Mesenchymal stem cell (in vitro differentiated cells and primary cell): ENCODE results near the gene NFATC3.

Experiments
- DNase-seq: peaks from one replicate; pipeline ENCODE4 v3.0.0-alpha.2; 2013
- H2AFZ ChIP-seq: one replicate; pipeline ENCODE4 v1.6.1; 2013; ENCODE audit warnings: low read depth, mild to moderate bottlenecking, control low read depth, inconsistent platforms, low read length, moderate library complexity
- H2AK5ac ChIP-seq: 2 replicates; pipeline ENCODE4 v1.6.1; 2013; ENCODE audit warnings: low read length, moderate library complexity, mild to moderate bottlenecking, inconsistent platforms; ENCODE audit not compliant: severe bottlenecking
- H2BK120ac ChIP-seq: one replicate; pipeline ENCODE4 v1.6.1; 2013; ENCODE audit warnings: low read depth, mild to moderate bottlenecking, inconsistent platforms, low read length, moderate library complexity
- H2BK12ac ChIP-seq, 2 experiments: one replicate each; pipeline ENCODE4 v1.6.1; 2013; ENCODE audit warnings: inconsistent platforms in 2 of 2, low read length in 2 of 2, mild to moderate bottlenecking in 2 of 2, moderate library complexity in 2 of 2, control low read depth in 1 of 2
- H2BK15ac ChIP-seq: one replicate; pipeline ENCODE4 v1.6.1; 2013; ENCODE audit warnings: mild to moderate bottlenecking, low read depth, inconsistent platforms; ENCODE audit not compliant: poor library complexity, severe bottlenecking
- H2BK5ac ChIP-seq: 2 replicates; pipeline ENCODE4 v1.6.1; 2013; ENCODE audit warnings: low read depth, mild to moderate bottlenecking, low read length, control low read depth, inconsistent platforms; ENCODE audit not compliant: poor library complexity, severe bottlenecking
- H3K14ac ChIP-seq, 2 experiments: one replicate each; pipeline ENCODE4 v1.6.1; 2013; ENCODE audit warnings: inconsistent platforms in 2 of 2, low read length in 2 of 2, control low read depth in 1 of 2, mild to moderate bottlenecking in 1 of 2, moderate library complexity in 1 of 2
- H3K18ac ChIP-seq, 2 experiments: one replicate each; pipeline ENCODE4 v1.6.1; 2013; ENCODE audit warnings: inconsistent platforms in 2 of 2, low read length in 2 of 2, control low read depth in 1 of 2, low read depth in 1 of 2, mild to moderate bottlenecking in 1 of 2
- H3K23ac ChIP-seq, 2 experiments: one replicate each; pipeline ENCODE4 v1.6.1; 2013; ENCODE audit warnings: inconsistent platforms in 2 of 2, low read length in 2 of 2, mild to moderate bottlenecking in 2 of 2, moderate library complexity in 2 of 2, control low read depth in 1 of 2
- H3K27ac ChIP-seq: 2 replicates; pipeline ENCODE4 v1.5.1; 2013; ENCODE audit warnings: mild to moderate bottlenecking, moderate library complexity, low read length, control low read depth, inconsistent platforms; ENCODE audit not compliant: poor library complexity, severe bottlenecking
- H3K27me3 ChIP-seq, 2 experiments: 2 replicates each; pipeline versions ENCODE4 v1.6.1 to v1.7.0; 2013; ENCODE audit warnings: low read length in 2 of 2, mild to moderate bottlenecking in 2 of 2, moderate library complexity in 2 of 2, control low read depth in 1 of 2, inconsistent platforms in 1 of 2; ENCODE audit not compliant: control insufficient read depth in 1 of 2, insufficient read depth in 1 of 2
- H3K36me3 ChIP-seq, 2 experiments: 2 replicates each; pipeline versions ENCODE4 v1.6.1 to v1.7.0; 2013; ENCODE audit warnings: low read length in 2 of 2, control low read depth in 1 of 2, inconsistent platforms in 1 of 2, low read depth in 1 of 2, mild to moderate bottlenecking in 1 of 2; ENCODE audit not compliant: insufficient read depth in 2 of 2, control insufficient read depth in 1 of 2
- H3K4ac ChIP-seq, 2 experiments: one replicate each; pipeline ENCODE4 v1.6.1; 2013; ENCODE audit warnings: inconsistent platforms in 2 of 2, low read length in 2 of 2, mild to moderate bottlenecking in 2 of 2, moderate library complexity in 2 of 2, control low read depth in 1 of 2, low read depth in 1 of 2
- H3K4me1 ChIP-seq: 2 replicates; pipeline ENCODE4 v1.6.1; 2013; ENCODE audit warnings: low read depth, low read length, control low read depth; ENCODE audit not compliant: control insufficient read depth, insufficient read depth
- H3K4me2 ChIP-seq: 2 replicates; pipeline ENCODE4 v1.6.1; 2013; ENCODE audit warnings: low read length, mild to moderate bottlenecking, inconsistent platforms; ENCODE audit not compliant: poor library complexity, severe bottlenecking
- H3K4me3 ChIP-seq, 2 experiments: 2 replicates each; pipeline versions ENCODE4 v1.5.1 to v1.7.0; 2013; ENCODE audit warnings: low read length in 2 of 2, mild to moderate bottlenecking in 2 of 2, control low read depth in 1 of 2, low read depth in 1 of 2; ENCODE audit not compliant: insufficient read depth in 1 of 2
- H3K79me1 ChIP-seq: replicated peaks from 2 replicates; pipeline ENCODE4 v1.6.1; 2013; ENCODE audit warnings: mild to moderate bottlenecking, control low read depth, low read length, inconsistent platforms; ENCODE audit not compliant: poor library complexity, severe bottlenecking
- H3K9ac ChIP-seq: 2 replicates; pipeline ENCODE4 v1.7.0; 2013; ENCODE audit warnings: mild to moderate bottlenecking, low read length, moderate library complexity
- H3K9me3 ChIP-seq: 2 replicates; pipeline ENCODE4 v1.7.0; 2013; ENCODE audit warnings: mild to moderate bottlenecking, low read length; ENCODE audit not compliant: control insufficient read depth
- H4K8ac ChIP-seq: one replicate; pipeline ENCODE4 v1.6.1; 2013; ENCODE audit warnings: inconsistent platforms, mild to moderate bottlenecking, low read length, moderate library complexity
- H4K91ac ChIP-seq: one replicate; pipeline ENCODE4 v1.6.1; 2013; ENCODE audit warnings: mild to moderate bottlenecking, low read length, inconsistent platforms
- WGBS: methylation state at CpG from one replicate; pipeline ENCODE4 v1.1.7; 2013; ENCODE audit warnings: mixed read lengths; 5-methylcytosine and 5-hydroxymethylcytosine counted together

The NFATC3 gene

GRCh38 chr16:68093816-68094613 lies 8.8 kb downstream of the NFATC3 start:
- peak; percentile 77 for DNase-seq
- Histone ChIP-seq H3K9ac (peak overlapping the region; percentile 75), H3K4me1 (peaks cover 3% of the 10 kb centered on the region), H3K23ac (no peak overlapping the region), H3K18ac (no peak overlapping the region), H3K9me3 (no peaks in the 10 kb centered on the region), H2BK15ac (no peak overlapping the region), H3K27ac (no peak overlapping the region), H2AK5ac (no peak overlapping the region), H2BK5ac (no peak overlapping the region), H2BK12ac (no peak overlapping the region), H2BK120ac (no peak overlapping the region), H3K14ac (no peak overlapping the region), H3K27me3 (no peaks in the 10 kb centered on the region), H2AFZ (no peak overlapping the region), H4K91ac (no peak overlapping the region), H4K8ac (no peak overlapping the region), H3K79me1 (peaks cover 14% of the 10 kb centered on the region), H3K4me2 (no peak overlapping the region), H3K4me3 (no peak overlapping the region), H3K4ac (no peak overlapping the region), H3K36me3 (no peaks in the 10 kb centered on the region)
- 72% methylated on average over 3 of the region's 5 CpGs for WGBS

DNA sequence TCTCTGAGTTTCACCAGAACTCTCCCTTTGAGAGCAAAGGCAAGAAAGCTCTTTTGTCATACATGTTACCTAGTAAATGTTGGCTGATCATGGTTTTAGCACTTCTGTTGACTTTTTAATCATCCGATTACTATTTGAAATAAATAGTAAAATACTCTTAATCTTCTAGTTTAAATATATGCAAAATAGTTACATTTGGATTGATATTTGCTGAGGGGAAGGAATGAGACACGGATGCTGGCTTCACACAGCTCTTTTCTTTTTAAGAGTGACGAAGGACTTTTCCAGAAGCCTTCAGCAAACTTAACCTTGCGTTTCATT lies 9.4 kb downstream of the NFATC3 start:
- no peak overlapping the region for H3K14ac ChIP-seq
- no CpG with 5 or more reads among the region's 4 CpGs for WGBS
- no peak overlapping the region for H2BK12ac ChIP-seq
- no peak for DNase-seq
- H3K79me1 ChIP-seq, result peaks cover 16% of the 10 kb centered on the region
- H4K8ac ChIP-seq, result no peak overlapping the region
- peaks cover 3% of the 10 kb centered on the region for H3K4me1 ChIP-seq
- H4K91ac ChIP-seq, result no peak overlapping the region
- H3K4me3 ChIP-seq, result no peak overlapping the region
- H3K27ac ChIP-seq, result no peak overlapping the region
- H3K18ac ChIP-seq, result no peak overlapping the region
- peak overlapping the region; percentile 75 for H3K9ac ChIP-seq
- no peak overlapping the region for H2BK5ac ChIP-seq
- H3K9me3 ChIP-seq, result no peaks in the 10 kb centered on the region
- H2AK5ac ChIP-seq, result no peak overlapping the region
- H3K4me2 ChIP-seq, result no peak overlapping the region
- no peak overlapping the region for H2BK15ac ChIP-seq
- H2BK120ac ChIP-seq, result no peak overlapping the region
- no peak overlapping the region for H3K23ac ChIP-seq
- H3K27me3 ChIP-seq, result no peaks in the 10 kb centered on the region
- H3K4ac ChIP-seq, result no peak overlapping the region
- H3K36me3 ChIP-seq, result no peaks in the 10 kb centered on the region
- no peak overlapping the region for H2AFZ ChIP-seq

DNA sequence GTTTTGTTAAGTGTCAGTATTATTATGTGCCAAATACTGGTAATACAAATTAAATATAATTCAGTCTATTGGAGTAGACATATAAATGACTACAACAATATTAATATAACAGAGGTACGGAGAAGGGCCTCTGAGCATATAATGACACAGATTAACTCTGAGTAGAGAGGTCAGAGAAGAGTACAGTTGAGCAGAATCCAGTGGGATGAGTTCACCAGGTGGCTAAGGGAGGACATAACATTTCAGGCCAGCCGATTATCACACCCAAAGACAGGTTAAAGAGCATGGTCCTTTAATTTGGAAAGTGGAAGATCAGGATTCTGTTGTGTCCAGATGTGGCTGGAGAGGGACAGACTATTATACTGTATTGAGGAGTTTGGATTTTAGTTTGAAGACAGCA lies 11.3 kb downstream of the NFATC3 start:
- H3K27ac ChIP-seq, result no peak overlapping the region
- no peak overlapping the region for H4K8ac ChIP-seq
- H3K4me2 ChIP-seq, result no peak overlapping the region
- no peak overlapping the region for H3K23ac ChIP-seq
- no peak overlapping the region for H3K18ac ChIP-seq
- peaks cover 3% of the 10 kb centered on the region for H3K4me1 ChIP-seq
- no peak overlapping the region for H3K9ac ChIP-seq
- 95% methylated on average over 2 of the region's 2 CpGs for WGBS
- no peak overlapping the region for H2BK5ac ChIP-seq
- DNase-seq, result no peak
- H3K36me3 ChIP-seq, result no peaks in the 10 kb centered on the region
- no peaks in the 10 kb centered on the region for H3K27me3 ChIP-seq
- H2AFZ ChIP-seq, result no peak overlapping the region
- H4K91ac ChIP-seq, result no peak overlapping the region
- H3K4ac ChIP-seq, result no peak overlapping the region
- no peak overlapping the region for H3K4me3 ChIP-seq
- H2BK12ac ChIP-seq, result no peak overlapping the region
- H2BK15ac ChIP-seq, result no peak overlapping the region
- H2BK120ac ChIP-seq, result no peak overlapping the region
- peaks cover 23% of the 10 kb centered on the region for H3K79me1 ChIP-seq
- no peak overlapping the region for H3K14ac ChIP-seq
- no peak overlapping the region for H2AK5ac ChIP-seq
- no peaks in the 10 kb centered on the region for H3K9me3 ChIP-seq

DNA sequence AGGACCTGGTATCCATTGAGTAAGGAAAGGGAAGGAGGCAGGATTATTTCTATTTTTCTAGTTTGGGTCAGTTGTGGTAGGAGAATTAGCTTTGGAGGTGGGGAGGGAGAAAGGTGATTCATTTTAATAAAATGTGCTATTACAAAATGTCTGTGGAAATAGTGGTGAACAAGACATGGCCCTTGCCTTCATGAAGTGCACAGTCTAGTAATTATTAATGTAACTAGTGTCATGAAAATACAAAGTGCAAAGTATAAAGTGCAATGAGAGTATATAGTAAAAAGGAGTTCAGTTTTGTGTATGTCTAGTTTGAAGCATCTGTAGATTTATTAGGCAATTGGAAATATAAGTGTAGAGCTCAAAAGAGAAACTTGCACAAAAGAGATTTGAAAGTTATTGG lies 11.9 kb downstream of the NFATC3 start:
- Histone ChIP-seq H3K9me3 (no peaks in the 10 kb centered on the region), H3K27me3 (no peaks in the 10 kb centered on the region), H3K18ac (no peak overlapping the region), H3K79me1 (peaks cover 24% of the 10 kb centered on the region), H3K4me1 (peaks cover 1% of the 10 kb centered on the region), H3K4me2 (no peak overlapping the region), H2BK5ac (no peak overlapping the region), H3K27ac (no peak overlapping the region), H2BK15ac (no peak overlapping the region), H3K36me3 (no peaks in the 10 kb centered on the region), H3K4me3 (no peak overlapping the region), H3K9ac (no peak overlapping the region), H4K91ac (no peak overlapping the region), H2AK5ac (no peak overlapping the region), H4K8ac (no peak overlapping the region), H3K14ac (no peak overlapping the region), H2AFZ (no peak overlapping the region), H3K23ac (no peak overlapping the region), H2BK12ac (no peak overlapping the region), H3K4ac (no peak overlapping the region), H2BK120ac (no peak overlapping the region)
- no peak for DNase-seq
